ENCODE results near the gene LENEP.

- no peak for TF ChIP-seq EZH2 (IDR thresholded peaks at IDR 0.05; ENCODE audit: insufficient read depth, poor library complexity, severe bottlenecking)
- no peak for TF ChIP-seq EZH2phosphoT487 (IDR thresholded peaks at IDR 0.05; ENCODE audit: insufficient read depth, low read depth)
Measured at GRCh38 chr1:154994591-154994990, 1.2 kb downstream of the LENEP start.

All from GM23248 (cell line).